Mononuclear cell (primary cell): ENCODE results near the gene PERCC1. TPM values are rescaled to one million over a fixed set of nuclear protein-coding genes. Genes with fewer than 3 reads are reported as not detected.

Source experiments
- H3K27me3 ChIP-seq: 2 replicates; pipeline ENCODE4 v1.6.0; 2011; ENCODE audit warnings: low read length, control low read depth; ENCODE audit not compliant: insufficient read depth
- H3K4me1 ChIP-seq: 2 replicates; pipeline ENCODE4 v1.5.1; 2011; ENCODE audit warnings: mild to moderate bottlenecking, low read length, control low read depth; ENCODE audit not compliant: insufficient read depth
- H3K4me3 ChIP-seq: 2 replicates; pipeline ENCODE4 v1.5.1; 2011; ENCODE audit warnings: mild to moderate bottlenecking, low read length, moderate library complexity
- H3K9me3 ChIP-seq: 2 replicates; pipeline ENCODE4 v1.5.1; 2011; ENCODE audit warnings: low read depth, mild to moderate bottlenecking, control low read depth, low read length
- total RNA-seq: library from RNA; depleted of rRNA; stranded (reverse); fragments of >200 nt; gene quantifications from one replicate; pipeline ENCODE4 v1.2.3, GENCODE V29; 2012

Gene PERCC1
- total RNA-seq, 1 donor = 0.84 TPM

DNA sequence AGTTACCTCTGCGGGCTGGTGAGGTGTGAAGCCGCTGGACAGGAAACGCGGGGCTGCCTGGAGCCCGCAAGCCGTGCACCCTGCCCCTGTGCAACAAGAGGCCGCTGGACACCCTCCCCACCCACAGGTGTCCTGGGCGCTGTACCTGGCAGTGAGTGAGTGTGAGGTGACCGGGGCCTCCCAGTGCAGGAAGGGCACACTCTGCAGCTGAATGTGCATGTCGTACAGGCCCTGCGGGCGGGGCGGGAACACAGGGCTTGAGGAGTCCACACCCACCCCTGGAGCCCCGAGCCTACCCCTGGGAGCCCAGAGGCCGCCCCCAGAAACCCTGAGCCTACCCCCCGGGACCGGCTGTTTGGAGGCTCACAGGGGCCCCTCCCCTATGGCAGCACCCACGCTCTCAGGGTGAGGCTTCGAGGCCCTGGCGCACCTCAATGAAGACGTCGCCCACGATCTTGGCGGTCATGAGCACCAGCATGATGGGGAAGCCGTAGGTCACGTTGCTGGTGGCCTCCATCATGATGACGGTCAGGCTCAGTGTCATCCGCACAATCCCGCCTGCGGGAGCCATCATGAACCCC, 17.7 kb downstream of the PERCC1 start:
- Histone ChIP-seq H3K4me3 (no peak overlapping the region), H3K27me3 (no peaks in the 10 kb centered on the region), H3K4me1 (no peaks in the 10 kb centered on the region)

DNA sequence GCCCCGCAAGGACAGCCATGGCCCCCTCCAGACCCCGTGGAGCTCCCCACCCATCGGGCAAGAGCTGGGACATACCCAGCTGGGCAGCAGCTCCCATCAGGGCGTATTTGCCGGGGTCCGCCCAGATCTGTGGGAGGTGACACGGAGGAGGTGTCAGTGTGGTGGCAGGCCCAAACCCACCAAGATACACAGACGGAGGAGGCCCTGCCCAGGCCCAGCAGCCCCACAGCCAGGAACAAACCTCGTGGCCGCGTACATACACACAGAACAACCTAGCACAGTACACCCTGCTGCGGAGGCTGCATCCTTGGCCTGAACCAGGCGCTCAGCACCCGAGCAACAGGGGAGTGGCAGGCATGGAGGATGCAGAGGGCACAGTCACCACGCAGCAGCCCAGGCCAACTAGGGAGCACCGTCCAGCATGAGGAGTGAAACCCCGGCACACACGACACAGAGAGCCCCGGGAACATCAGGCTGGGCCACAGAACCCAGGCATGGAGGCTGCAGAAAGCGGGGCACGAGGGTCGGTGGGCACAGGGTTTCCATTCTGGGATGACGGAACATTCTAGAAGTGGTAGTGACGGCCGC, 18.4 kb downstream of the PERCC1 start:
- Histone ChIP-seq H3K4me3 (no peak overlapping the region), H3K27me3 (no peaks in the 10 kb centered on the region), H3K4me1 (no peaks in the 10 kb centered on the region), H3K9me3 (no peaks in the 10 kb centered on the region)

More for the DNA sequence above, 17.7 kb downstream of the PERCC1 start:
- H3K9me3 ChIP-seq = no peaks in the 10 kb centered on the region

DNA sequence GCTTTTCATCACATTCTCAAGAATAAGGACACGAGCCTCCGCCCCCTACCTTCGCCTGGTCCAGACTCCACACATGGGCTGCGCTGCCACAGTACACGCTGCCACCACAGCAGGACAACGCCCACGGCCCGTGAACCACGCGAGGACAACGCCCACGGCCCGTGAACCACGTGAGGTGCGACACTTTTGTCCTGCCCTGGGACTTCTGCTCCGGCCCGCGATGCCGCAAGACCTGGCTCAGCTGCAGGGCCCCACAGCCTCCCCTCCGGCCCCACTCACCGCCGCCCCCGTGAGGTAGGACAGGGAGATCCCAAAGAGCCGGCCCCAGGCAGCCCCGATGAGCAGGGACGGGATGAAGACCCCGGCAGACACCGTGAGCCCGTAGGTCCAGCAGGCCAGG, 19.3 kb downstream of the PERCC1 start:
- no peak overlapping the region for H3K4me3 ChIP-seq

DNA sequence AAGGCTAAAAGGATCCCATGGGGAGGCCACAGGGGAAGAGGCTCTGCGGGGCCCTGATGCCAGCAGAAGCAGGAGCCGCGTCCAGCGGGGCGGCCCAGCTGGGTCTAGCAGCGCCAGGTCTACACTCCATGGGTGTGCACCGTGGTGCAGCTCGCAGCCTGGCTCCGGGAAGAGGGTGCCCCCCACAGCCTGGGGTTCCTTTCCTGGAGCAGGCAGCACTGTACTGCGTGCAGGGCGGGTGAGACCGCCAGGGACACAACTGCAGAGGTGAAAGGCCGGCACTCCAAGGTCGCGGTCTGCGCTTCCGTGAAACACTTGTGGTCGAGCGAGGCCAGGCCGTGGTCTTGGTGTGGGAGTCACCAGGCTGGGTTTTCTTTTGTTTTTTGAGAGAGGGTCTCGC, 20.0 kb downstream of the PERCC1 start:
- H3K4me3 ChIP-seq = no peak overlapping the region
- no peaks in the 10 kb centered on the region for H3K4me1 ChIP-seq
- no peaks in the 10 kb centered on the region for H3K27me3 ChIP-seq
- no peaks in the 10 kb centered on the region for H3K9me3 ChIP-seq

More for the DNA sequence above, 19.3 kb downstream of the PERCC1 start:
- no peaks in the 10 kb centered on the region for H3K9me3 ChIP-seq
- no peaks in the 10 kb centered on the region for H3K4me1 ChIP-seq
- H3K27me3 ChIP-seq = no peaks in the 10 kb centered on the region

DNA sequence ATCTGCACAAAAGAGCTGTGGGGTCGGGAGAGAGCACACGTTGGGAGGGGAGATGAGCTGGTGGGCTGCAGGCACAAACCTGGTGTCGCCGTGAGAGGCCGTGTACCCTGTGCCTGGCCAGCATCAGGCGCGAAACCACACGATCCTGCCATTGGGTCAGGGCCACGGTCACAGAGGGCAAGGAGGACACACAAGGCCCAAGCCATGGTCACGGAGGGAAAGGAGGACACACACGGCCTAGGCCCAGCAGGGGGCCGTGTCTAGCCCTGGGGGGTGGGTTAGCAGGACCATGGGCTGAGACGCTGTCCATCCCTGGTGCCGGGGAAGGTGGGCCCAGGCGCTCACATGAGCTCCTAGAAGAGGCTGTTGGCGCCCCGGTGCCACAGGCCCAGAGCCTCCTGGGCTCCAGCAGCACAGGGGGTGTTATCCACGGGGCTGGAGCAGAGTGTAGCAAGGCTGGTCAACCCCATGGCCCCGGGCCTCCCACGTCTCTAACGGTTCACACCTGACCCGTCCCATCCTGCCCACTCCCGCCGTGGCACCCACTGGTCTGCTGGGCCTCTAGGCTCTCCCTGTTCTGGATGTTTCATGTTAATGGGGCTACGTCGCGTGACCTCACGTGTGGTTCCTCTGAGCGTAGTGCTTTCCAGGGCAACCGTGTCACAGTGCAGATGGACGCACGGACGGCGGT, 21.0 kb downstream of the PERCC1 start:
- Histone ChIP-seq H3K9me3 (no peaks in the 10 kb centered on the region), H3K27me3 (no peaks in the 10 kb centered on the region), H3K4me3 (no peak overlapping the region), H3K4me1 (no peaks in the 10 kb centered on the region)

DNA sequence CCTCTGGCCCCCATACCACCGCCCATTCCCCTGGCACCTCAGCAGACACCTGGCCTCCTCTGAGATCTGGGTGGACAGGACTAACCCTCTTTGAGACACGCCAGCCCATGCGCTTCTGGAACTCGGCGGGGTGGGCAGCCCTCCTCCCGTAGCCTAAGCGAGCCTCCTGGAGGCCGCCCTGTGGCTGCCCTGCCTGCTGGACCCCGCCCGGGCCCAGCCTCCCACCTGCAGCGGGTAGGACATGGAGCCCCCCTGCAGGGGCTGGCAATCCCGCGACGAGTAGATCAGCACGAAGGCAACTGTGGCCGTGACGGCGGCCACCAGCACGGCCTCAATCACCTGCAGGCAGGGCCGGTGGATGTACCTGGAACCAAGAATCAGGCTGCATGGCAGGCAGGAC, 21.7 kb downstream of the PERCC1 start:
- Histone ChIP-seq H3K4me1 (no peaks in the 10 kb centered on the region), H3K9me3 (no peaks in the 10 kb centered on the region), H3K4me3 (no peak overlapping the region), H3K27me3 (no peaks in the 10 kb centered on the region)

- Histone ChIP-seq H3K27me3 (no peaks in the 10 kb centered on the region), H3K9me3 (no peaks in the 10 kb centered on the region), H3K4me3 (no peak overlapping the region), H3K4me1 (peaks cover under 1% of the 10 kb centered on the region)
These were observed 22.4 kb downstream of the PERCC1 start for GRCh38 chr16:1453316-1453715.

- Histone ChIP-seq H3K4me3 (no peak overlapping the region), H3K27me3 (no peaks in the 10 kb centered on the region), H3K4me1 (peaks cover 5% of the 10 kb centered on the region), H3K9me3 (no peaks in the 10 kb centered on the region)
These were observed 23.7 kb downstream of the PERCC1 start for GRCh38 chr16:1454561-1454960.

DNA sequence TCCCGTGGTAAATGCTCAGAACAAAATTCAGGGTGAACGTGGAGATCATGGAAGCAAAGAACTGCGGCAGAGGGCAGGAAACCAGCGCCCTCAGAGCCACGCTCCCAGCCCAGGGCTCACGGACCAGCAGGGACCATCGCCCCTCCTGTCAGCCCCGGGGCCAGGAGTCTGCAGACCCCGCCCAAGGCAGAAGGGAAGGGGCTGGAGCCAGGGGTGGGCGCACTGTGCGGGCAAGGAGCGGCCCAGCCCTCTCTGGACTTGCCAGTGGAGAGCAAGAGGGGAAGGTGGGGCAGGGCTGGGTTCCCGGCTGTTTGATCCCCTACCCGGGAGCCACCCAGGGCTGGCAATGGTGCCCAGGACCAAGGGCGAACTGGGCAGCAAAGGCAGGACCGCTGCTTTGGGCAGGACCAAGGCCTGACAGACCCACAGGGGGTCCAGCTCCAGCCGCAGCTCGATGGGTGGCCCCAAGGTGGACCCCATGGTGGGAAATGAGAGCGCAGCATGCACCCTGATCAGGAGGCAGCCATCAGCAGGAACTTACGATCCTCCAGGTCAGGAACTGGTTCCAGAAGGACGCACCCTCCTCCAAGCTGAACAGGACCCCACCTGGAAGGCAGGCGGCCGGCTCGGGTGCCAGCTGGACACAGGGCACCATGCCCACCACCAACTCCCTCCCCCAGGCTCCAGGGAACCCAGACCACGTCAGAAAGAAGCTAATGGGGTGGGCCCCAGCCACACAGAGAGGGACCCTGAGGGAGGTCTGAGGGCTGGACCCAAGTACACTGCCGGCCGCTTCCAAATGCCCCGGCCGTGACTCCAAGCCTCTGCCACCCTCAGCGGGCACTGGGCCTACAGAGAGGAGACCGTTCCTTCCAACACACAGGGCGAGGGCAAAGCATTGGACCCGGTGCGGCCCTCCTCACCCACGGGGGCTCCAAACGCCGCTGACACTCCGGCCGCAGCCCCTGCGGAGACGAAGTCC, 24.6 kb downstream of the PERCC1 start:
- Histone ChIP-seq H3K9me3 (no peaks in the 10 kb centered on the region), H3K4me1 (peaks cover 5% of the 10 kb centered on the region), H3K4me3 (no peak overlapping the region), H3K27me3 (no peaks in the 10 kb centered on the region)

DNA sequence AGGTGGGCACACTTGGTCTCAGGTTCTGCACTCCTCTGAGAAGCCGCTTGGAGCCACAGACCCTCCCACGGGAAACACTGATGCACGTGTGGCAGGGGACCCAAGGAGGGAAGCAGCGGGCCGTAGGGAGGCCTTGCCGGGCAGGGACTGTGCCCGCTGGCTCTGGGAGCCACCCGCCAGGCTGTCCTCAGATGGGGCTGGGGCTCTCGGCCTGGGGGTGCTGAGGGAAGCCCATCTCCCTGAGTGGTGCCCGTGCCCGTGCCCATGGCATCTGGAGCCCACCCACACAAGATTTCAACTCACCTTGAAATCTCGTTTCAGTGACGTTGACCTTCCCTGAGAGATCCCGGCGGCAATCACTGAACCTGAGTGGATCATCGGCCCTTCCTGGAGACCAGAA, 26.1 kb downstream of the PERCC1 start:
- H3K9me3 ChIP-seq = no peaks in the 10 kb centered on the region
- H3K4me1 ChIP-seq = peaks cover 5% of the 10 kb centered on the region
- no peaks in the 10 kb centered on the region for H3K27me3 ChIP-seq
- H3K4me3 ChIP-seq = no peak overlapping the region

GRCh38 chr16:1457489-1458245, 26.8 kb downstream of the PERCC1 start:
- Histone ChIP-seq H3K9me3 (no peaks in the 10 kb centered on the region), H3K27me3 (no peaks in the 10 kb centered on the region), H3K4me1 (peaks cover 5% of the 10 kb centered on the region), H3K4me3 (no peak overlapping the region)

- Histone ChIP-seq H3K4me1 (peaks cover 5% of the 10 kb centered on the region), H3K27me3 (no peaks in the 10 kb centered on the region), H3K4me3 (no peak overlapping the region), H3K9me3 (no peaks in the 10 kb centered on the region)
These were observed 27.6 kb downstream of the PERCC1 start for GRCh38 chr16:1458336-1458976.

GRCh38 chr16:1458977-1459341, 28.1 kb downstream of the PERCC1 start:
- H3K4me1 ChIP-seq = peaks cover 5% of the 10 kb centered on the region
- H3K27me3 ChIP-seq = no peaks in the 10 kb centered on the region
- H3K9me3 ChIP-seq = no peaks in the 10 kb centered on the region
- H3K4me3 ChIP-seq = no peak overlapping the region

DNA sequence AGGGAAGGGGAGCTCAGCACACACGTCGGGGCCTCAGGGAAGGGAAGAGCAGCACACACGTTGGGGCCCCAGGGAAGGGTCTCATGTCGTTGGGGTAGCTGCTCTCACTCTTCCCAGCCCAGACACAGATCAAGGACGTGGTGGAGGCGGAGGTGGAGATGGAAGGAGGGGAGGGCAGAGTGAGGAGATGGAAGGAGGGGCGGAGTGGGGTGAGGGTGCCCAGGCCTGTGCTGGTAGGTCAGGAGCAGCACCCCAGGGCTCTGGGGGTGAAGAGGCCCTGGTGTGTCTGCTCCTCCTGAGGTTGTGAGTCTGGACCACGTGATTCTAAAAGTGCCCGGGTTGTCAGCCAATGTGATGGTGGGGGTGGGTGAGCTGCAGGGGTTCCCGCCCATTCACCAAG, 29.1 kb downstream of the PERCC1 start:
- no peaks in the 10 kb centered on the region for H3K9me3 ChIP-seq
- no peak overlapping the region for H3K4me3 ChIP-seq
- H3K27me3 ChIP-seq = no peaks in the 10 kb centered on the region
- peaks cover 5% of the 10 kb centered on the region for H3K4me1 ChIP-seq
